HG03196 (cell line): ENCODE results near the gene DYNAP.

ENCODE experiments used
- ATAC-seq: cut with Tn5 transposase; IDR thresholded peaks from one replicate; pipeline ENCODE4 v1.9.1; 2021; ENCODE audit not compliant: unreplicated experiment

DYNAP gene

GRCh38 chr18:54590945-54591344, at the start of gene DYNAP:
DYNAP (plus strand) TSS chr18:54591245; CDS start chr18:54591283, 38 bp downstream.
- ATAC-seq, result no peak

DNA sequence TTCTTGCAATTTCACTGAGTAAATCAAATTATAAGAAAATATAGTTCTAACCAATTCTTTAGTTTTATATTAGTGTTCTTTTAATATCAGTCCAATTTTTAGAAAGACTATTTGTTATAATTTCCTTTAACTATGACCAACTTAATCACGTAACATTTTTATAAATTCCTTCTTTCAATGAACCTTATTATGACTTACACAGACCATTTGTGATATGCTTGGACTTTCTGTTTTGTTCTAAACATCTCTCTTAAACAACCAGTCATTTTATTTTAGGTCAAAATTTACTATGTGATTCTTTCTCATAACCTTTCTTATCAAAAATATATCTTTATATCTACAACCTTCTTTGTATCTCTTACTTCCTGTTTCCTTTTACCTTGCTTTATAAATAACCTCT, 39.5 kb upstream of the DYNAP start:
- ATAC-seq, result no peak

- no peak for ATAC-seq
Measured at GRCh38 chr18:54555286-54555685, 35.8 kb upstream of the DYNAP start.

GRCh38 chr18:54555996-54556395, 35.0 kb upstream of the DYNAP start:
- ATAC-seq, result no peak

GRCh38 chr18:54557958-54558357, 33.1 kb upstream of the DYNAP start:
- no peak for ATAC-seq

GRCh38 chr18:54558609-54559585, 32.1 kb upstream of the DYNAP start:
- no peak for ATAC-seq

DNA sequence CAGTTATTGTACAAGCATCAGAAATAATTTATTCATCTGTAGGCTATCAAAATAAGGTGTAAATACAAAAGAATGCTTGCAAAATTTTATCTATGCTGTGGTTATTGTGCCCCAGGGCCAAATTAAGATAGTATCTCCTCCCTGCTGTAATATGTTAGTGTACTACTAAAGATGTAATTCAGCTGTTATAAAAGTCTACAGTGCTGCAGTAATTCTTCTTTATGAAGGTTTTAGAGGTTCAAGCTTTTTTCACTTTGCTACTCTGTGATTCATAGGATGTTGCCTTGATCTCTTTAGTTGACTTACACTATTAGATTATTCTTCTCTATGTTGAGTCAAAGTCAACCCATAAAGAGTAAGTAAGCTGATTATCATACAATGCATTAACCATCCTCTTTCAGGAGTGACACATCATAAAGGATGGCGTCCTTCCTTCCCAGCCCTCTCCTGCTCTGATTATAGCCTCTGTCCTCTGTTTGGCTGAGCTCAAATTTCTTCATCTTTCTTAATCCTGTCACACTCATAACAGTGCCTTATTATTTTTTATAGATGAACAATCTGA, 29.3 kb upstream of the DYNAP start:
- no peak for ATAC-seq

GRCh38 chr18:54580202-54580729, 10.8 kb upstream of the DYNAP start:
- no peak for ATAC-seq

DNA sequence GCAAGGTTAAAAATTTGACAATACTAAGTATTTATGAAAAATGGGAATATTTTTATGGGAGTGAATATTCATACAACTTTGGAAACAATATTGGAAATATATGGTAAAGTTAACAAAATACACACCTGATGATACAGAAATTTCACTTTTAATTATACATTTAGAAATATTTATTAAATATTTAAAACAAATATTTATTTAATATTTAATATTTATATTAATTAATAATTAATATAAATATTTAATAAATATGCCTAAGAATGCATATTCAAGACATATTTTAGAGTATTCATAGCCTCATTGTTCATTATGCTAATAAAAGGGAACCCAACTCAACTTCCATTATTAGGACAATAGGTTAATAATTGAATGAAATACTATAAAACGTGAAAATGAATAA, 7.0 kb upstream of the DYNAP start:
- no peak for ATAC-seq

DNA sequence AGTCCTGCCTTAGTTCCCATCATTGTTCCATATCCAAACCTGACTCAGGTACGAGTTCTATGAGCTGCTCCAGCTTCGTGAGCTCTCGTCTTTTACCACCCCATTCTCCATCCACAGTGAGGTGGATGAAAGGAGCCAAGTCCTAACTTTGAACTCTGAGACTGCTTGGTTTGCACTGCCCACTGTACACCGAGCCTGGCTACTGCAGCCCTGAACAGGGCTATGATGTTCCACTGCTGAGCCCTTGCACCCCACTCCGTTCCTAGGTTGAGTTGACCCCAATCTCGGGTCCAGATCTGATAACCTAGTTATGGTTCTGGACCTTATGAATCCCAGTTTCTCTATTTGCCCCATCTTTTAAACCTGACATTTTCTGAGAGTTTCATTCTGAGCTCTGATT, 5.3 kb upstream of the DYNAP start:
- no peak for ATAC-seq

GRCh38 chr18:54604211-54604610, 13.2 kb downstream of the DYNAP start:
- no peak for ATAC-seq

DNA sequence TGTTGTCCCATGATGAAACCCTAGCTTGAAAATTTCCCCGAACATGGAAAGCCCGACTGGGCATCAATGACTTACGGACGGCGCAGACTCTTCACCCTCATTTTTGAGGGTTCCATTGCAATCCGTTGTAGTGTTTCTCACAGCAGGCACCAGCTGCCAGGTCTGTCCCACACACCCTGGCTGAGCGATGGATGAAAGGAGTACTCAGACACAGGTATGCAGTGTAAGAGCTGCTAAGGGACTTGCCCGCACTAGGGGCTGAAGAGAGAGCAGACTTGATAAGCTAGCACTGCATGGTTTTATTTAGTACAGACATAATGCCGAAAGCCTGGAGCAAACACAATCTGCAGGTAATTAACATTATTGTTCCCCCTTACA, 15.8 kb downstream of the DYNAP start:
- no peak for ATAC-seq

GRCh38 chr18:54607213-54608027, 16.4 kb downstream of the DYNAP start:
- no peak for ATAC-seq

DNA sequence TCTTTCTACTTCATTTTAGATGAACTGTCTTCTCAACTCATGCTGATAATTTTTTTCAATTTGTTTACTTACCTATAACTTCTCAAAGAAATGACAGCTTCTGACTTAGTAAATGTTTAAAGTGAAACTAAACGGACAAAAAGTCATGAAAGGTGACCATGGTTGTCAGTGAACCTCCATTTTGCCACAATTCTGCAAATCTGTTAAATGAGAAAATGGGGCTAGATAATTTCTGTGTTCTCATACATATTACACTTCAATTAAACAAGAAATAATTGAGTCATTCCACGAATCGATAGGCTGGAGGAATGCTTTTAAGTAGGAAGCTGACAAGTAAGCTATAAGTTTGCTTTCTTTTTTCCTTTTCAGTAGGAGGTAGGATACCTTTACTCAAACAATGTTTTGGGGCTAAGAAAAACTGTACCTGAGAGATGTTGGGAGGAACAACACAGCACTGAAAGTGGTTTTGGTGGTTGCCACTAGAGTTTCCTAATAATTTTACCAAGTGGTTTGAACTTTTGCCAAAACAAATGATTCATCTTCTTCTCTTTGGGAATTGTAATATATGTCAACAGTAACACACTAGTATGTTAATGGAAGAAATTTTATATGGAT, 17.1 kb downstream of the DYNAP start:
- no peak for ATAC-seq

DNA sequence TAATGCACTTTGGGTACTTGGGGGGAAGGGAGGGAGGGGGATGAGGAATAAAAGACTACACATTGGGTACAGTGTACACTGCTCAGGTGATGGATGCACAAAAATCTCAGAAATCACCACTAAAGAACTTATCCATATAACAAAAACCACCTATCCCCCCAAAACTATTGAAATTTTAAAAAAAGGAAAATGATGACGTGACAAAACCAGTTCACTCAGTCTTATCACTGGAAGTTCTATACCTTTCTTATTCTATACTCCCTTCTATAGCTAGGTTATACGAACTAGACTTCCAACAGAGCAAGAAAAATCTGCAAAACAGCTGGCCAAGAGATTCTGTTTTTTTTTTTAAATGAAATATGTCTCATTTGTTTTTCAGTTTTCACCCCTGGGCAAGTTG, 20.8 kb downstream of the DYNAP start:
- ATAC-seq, result no peak

GRCh38 chr18:54612237-54612636, 21.2 kb downstream of the DYNAP start:
- ATAC-seq, result no peak

GRCh38 chr18:54613174-54613573, 22.1 kb downstream of the DYNAP start:
- no peak for ATAC-seq

DNA sequence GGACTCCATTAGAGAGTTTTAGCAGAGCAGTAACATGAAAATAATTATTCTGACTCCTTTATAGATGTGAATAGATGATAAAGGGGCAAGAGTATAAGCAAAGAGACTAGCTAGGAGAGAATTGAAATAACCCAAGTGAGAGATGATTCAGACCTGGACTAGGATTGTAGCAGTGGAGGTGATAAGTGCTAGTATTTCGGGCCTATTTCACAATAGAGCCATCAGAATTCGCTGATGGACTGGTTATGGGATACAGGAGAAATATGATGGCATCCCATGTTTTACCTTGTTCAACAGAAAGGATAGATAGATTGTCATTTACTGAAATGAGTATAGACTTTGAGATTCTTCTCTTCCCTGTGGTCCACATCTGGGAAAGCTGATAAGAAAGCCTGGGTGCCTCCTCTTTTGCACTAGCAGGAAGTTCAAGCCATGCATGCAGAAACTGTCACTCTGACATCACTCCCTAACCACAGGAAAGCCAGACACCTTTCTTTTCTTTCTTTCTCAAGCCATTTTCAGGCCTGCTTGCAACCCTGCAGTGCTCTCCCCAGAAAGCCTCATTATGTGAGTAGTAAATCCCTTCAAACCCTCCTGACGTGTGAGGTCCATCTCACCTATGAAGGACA, 25.3 kb downstream of the DYNAP start:
- ATAC-seq, result no peak

- ATAC-seq, result no peak
Measured at GRCh38 chr18:54622084-54622483, 31.0 kb downstream of the DYNAP start.

DNA sequence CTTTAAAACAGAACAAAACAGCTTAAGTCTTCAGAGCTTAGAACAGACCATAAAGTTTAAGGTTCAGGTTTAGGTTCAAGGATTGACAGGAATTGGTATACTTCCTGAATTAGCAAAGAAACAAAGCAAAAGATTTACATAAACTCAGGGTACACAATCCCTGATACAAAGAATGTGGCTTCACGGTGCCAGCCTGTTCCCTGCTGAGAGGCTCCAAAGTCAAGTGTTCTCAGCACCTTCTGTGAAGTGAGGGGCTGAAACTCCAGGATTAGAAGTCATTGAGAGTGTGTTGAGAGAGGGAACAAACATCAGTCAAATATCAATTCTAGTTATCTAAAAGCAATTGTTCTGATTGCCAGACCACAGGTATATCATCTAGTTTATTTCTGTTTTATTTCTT, 35.7 kb downstream of the DYNAP start:
- no peak for ATAC-seq

- ATAC-seq, result no peak
Measured at GRCh38 chr18:54630963-54631362, 39.9 kb downstream of the DYNAP start.
